WTC11 (cell line): ENCODE data around the gene RAMACL.

Source experiments
- ATF6 ChIP-seq: sonication (generic); formaldehyde crosslinking; IDR thresholded peaks from 2 replicates; pipeline ENCODE4 v1.8.1; 2023; ENCODE audit warnings: mild to moderate bottlenecking, missing genetic modification reagents
- CBFB ChIP-seq: sonication (generic); formaldehyde crosslinking; IDR thresholded peaks from 2 replicates; pipeline ENCODE4 v1.8.1; 2022; ENCODE audit warnings: mild to moderate bottlenecking, low read depth, missing genetic modification reagents
- CTCF ChIP-seq: fragments of 200-600 bp; IDR thresholded peaks from 2 replicates; pipeline ENCODE4 v1.8.0; 2022; ENCODE audit warnings: antibody characterized with exemption
- E2F1 ChIP-seq: sonication (generic); formaldehyde crosslinking; IDR thresholded peaks from 2 replicates; pipeline ENCODE4 v1.8.0; 2022; ENCODE audit warnings: mild to moderate bottlenecking, missing genetic modification reagents
- ETV6 ChIP-seq: sonication (generic); formaldehyde crosslinking; IDR thresholded peaks from 2 replicates; pipeline ENCODE4 v1.8.1; 2022; ENCODE audit warnings: mild to moderate bottlenecking, missing genetic modification reagents
- FOXJ3 ChIP-seq: sonication (generic); formaldehyde crosslinking; IDR thresholded peaks from 2 replicates; pipeline ENCODE4 v1.9.0; 2021; ENCODE audit warnings: missing genetic modification reagents, mild to moderate bottlenecking, borderline replicate concordance
- FOXK1 ChIP-seq: sonication (generic); formaldehyde crosslinking; IDR thresholded peaks from 2 replicates; pipeline ENCODE4 v1.8.0; 2022; ENCODE audit warnings: mild to moderate bottlenecking, moderate library complexity, missing genetic modification reagents
- FOXP1 ChIP-seq: sonication (generic); formaldehyde crosslinking; IDR thresholded peaks from 2 replicates; pipeline ENCODE4 v1.8.0; 2022; ENCODE audit warnings: missing genetic modification reagents, mild to moderate bottlenecking, moderate library complexity, borderline replicate concordance
- MLX ChIP-seq: sonication (generic); formaldehyde crosslinking; IDR thresholded peaks from 2 replicates; pipeline ENCODE4 v1.8.1; 2023; ENCODE audit warnings: mild to moderate bottlenecking, missing genetic modification reagents, moderate library complexity
- NR3C1 ChIP-seq: sonication (generic); formaldehyde crosslinking; conservative IDR thresholded peaks from 2 replicates; pipeline ENCODE4 v1.8.1; 2023; ENCODE audit warnings: low read depth, mild to moderate bottlenecking, missing genetic modification reagents

GRCh38 chr6:166539543-166539942, 46.9 kb downstream of the RAMACL start:
- TF ChIP-seq E2F1 (CRISPR knock-in tag) (no peak), CTCF (no peak), CBFB (CRISPR knock-in tag) (no peak), NR3C1 (CRISPR knock-in tag) (no peak), FOXK1 (CRISPR knock-in tag) (no peak), ETV6 (CRISPR knock-in tag) (no peak), ATF6 (CRISPR knock-in tag) (no peak), FOXP1 (CRISPR knock-in tag) (no peak), MLX (CRISPR knock-in tag) (no peak), FOXJ3 (CRISPR knock-in tag) (no peak)
